Measurements from ENCODE around the gene RBBP8NL. TPM values are rescaled to one million over a fixed set of nuclear protein-coding genes. Genes with fewer than 3 reads are reported as not detected.

RBBP8NL gene
- total and polyA plus RNA-seq, 2 of the 8 experiments (the other 6 are each of a cell fraction or from before 2014, with no cell fraction given), result 0.43 to 0.48 TPM

DNA sequence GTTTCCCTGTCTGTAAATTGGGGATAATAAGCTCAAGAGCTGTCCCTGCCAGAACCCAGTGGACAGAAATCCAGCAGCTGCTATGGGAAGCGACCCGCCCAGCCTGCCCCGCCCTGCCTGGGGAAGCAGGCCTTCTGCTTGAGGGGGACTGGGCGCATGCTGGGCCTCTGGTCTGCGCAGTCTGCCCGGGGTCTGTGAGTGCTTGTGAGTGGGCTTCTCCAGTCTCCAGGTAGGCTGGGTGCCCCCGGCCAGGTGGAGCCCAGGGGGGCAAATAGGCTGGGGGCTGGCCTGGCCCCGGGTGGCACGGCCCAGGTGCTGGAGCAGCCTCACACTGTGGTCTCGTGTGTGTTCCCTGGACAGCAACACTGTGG lies 648 bp upstream of the RBBP8NL start (continued):
- TF ChIP-seq, protein P1, sequence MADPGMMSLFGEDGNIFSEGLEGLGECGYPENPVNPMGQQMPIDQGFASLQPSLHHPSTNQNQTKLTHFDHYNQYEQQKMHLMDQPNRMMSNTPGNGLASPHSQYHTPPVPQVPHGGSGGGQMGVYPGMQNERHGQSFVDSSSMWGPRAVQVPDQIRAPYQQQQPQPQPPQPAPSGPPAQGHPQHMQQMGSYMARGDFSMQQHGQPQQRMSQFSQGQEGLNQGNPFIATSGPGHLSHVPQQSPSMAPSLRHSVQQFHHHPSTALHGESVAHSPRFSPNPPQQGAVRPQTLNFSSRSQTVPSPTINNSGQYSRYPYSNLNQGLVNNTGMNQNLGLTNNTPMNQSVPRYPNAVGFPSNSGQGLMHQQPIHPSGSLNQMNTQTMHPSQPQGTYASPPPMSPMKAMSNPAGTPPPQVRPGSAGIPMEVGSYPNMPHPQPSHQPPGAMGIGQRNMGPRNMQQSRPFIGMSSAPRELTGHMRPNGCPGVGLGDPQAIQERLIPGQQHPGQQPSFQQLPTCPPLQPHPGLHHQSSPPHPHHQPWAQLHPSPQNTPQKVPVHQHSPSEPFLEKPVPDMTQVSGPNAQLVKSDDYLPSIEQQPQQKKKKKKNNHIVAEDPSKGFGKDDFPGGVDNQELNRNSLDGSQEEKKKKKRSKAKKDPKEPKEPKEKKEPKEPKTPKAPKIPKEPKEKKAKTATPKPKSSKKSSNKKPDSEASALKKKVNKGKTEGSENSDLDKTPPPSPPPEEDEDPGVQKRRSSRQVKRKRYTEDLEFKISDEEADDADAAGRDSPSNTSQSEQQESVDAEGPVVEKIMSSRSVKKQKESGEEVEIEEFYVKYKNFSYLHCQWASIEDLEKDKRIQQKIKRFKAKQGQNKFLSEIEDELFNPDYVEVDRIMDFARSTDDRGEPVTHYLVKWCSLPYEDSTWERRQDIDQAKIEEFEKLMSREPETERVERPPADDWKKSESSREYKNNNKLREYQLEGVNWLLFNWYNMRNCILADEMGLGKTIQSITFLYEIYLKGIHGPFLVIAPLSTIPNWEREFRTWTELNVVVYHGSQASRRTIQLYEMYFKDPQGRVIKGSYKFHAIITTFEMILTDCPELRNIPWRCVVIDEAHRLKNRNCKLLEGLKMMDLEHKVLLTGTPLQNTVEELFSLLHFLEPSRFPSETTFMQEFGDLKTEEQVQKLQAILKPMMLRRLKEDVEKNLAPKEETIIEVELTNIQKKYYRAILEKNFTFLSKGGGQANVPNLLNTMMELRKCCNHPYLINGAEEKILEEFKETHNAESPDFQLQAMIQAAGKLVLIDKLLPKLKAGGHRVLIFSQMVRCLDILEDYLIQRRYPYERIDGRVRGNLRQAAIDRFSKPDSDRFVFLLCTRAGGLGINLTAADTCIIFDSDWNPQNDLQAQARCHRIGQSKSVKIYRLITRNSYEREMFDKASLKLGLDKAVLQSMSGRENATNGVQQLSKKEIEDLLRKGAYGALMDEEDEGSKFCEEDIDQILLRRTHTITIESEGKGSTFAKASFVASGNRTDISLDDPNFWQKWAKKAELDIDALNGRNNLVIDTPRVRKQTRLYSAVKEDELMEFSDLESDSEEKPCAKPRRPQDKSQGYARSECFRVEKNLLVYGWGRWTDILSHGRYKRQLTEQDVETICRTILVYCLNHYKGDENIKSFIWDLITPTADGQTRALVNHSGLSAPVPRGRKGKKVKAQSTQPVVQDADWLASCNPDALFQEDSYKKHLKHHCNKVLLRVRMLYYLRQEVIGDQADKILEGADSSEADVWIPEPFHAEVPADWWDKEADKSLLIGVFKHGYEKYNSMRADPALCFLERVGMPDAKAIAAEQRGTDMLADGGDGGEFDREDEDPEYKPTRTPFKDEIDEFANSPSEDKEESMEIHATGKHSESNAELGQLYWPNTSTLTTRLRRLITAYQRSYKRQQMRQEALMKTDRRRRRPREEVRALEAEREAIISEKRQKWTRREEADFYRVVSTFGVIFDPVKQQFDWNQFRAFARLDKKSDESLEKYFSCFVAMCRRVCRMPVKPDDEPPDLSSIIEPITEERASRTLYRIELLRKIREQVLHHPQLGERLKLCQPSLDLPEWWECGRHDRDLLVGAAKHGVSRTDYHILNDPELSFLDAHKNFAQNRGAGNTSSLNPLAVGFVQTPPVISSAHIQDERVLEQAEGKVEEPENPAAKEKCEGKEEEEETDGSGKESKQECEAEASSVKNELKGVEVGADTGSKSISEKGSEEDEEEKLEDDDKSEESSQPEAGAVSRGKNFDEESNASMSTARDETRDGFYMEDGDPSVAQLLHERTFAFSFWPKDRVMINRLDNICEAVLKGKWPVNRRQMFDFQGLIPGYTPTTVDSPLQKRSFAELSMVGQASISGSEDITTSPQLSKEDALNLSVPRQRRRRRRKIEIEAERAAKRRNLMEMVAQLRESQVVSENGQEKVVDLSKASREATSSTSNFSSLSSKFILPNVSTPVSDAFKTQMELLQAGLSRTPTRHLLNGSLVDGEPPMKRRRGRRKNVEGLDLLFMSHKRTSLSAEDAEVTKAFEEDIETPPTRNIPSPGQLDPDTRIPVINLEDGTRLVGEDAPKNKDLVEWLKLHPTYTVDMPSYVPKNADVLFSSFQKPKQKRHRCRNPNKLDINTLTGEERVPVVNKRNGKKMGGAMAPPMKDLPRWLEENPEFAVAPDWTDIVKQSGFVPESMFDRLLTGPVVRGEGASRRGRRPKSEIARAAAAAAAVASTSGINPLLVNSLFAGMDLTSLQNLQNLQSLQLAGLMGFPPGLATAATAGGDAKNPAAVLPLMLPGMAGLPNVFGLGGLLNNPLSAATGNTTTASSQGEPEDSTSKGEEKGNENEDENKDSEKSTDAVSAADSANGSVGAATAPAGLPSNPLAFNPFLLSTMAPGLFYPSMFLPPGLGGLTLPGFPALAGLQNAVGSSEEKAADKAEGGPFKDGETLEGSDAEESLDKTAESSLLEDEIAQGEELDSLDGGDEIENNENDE (IDR thresholded peaks at IDR 0.05; ENCODE audit: insufficient replicate concordance, low read length), result no peak
- no peak for TF ChIP-seq SP1 (IDR thresholded peaks at IDR 0.05; ENCODE audit: low read depth, low read length)
- TF ChIP-seq EGR1 (IDR thresholded peaks at IDR 0.05; ENCODE audit: borderline replicate concordance, low read depth, low read length), result no peak
- TF ChIP-seq NANOG (IDR thresholded peaks at IDR 0.05; ENCODE audit: insufficient read depth, low read depth, low read length, poor library complexity, severe bottlenecking), result no peak
- TF ChIP-seq RFX5 (IDR thresholded peaks at IDR 0.05; ENCODE audit: borderline replicate concordance, low read depth, low read length), result no peak
- TF ChIP-seq TBP (IDR thresholded peaks at IDR 0.05; ENCODE audit: low read depth, low read length), result no peak
- no peak for TF ChIP-seq SIX5 (IDR thresholded peaks at IDR 0.05; ENCODE audit: low read depth, low read length)

All from H1 (cell line).